ENCODE data around the gene FCGR3A. TPM values are rescaled to one million over a fixed set of nuclear protein-coding genes. Genes with fewer than 3 reads are reported as not detected.

The FCGR3A gene
- total RNA-seq, 1 donor, result under 0.01 TPM

GRCh38 chr1:161497961-161498360, 51.7 kb downstream of the FCGR3A start:
- no peak overlapping the region for H2AFZ ChIP-seq (ENCODE audit: low read length)
- no peak overlapping the region for H3K4me3 ChIP-seq (ENCODE audit: insufficient read depth, low read length)
- H4K20me1 ChIP-seq (ENCODE audit: insufficient read depth, low read length), result no peaks in the 10 kb centered on the region
- no peaks in the 10 kb centered on the region for H3K36me3 ChIP-seq (ENCODE audit: insufficient read depth, low read length)
- peaks cover 41% of the 10 kb centered on the region for H3K27me3 ChIP-seq (ENCODE audit: insufficient read depth, low read length)
- H3K9me3 ChIP-seq (ENCODE audit: low read depth, low read length), result no peaks in the 10 kb centered on the region
- no peak overlapping the region for H3K4me2 ChIP-seq (ENCODE audit: insufficient read depth, low read length)
- H3K79me2 ChIP-seq (ENCODE audit: insufficient read depth, low read length), result no peaks in the 10 kb centered on the region
- TF ChIP-seq, protein P1, sequence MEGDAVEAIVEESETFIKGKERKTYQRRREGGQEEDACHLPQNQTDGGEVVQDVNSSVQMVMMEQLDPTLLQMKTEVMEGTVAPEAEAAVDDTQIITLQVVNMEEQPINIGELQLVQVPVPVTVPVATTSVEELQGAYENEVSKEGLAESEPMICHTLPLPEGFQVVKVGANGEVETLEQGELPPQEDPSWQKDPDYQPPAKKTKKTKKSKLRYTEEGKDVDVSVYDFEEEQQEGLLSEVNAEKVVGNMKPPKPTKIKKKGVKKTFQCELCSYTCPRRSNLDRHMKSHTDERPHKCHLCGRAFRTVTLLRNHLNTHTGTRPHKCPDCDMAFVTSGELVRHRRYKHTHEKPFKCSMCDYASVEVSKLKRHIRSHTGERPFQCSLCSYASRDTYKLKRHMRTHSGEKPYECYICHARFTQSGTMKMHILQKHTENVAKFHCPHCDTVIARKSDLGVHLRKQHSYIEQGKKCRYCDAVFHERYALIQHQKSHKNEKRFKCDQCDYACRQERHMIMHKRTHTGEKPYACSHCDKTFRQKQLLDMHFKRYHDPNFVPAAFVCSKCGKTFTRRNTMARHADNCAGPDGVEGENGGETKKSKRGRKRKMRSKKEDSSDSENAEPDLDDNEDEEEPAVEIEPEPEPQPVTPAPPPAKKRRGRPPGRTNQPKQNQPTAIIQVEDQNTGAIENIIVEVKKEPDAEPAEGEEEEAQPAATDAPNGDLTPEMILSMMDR (IDR thresholded peaks at IDR 0.05; ENCODE audit: extremely low read depth, low read depth, low read length), result no peak
- no peaks in the 10 kb centered on the region for H3K4me1 ChIP-seq (ENCODE audit: insufficient read depth, low read length)
- no peak overlapping the region for H3K27ac ChIP-seq (ENCODE audit: low read depth, low read length)
- no peak for DNase-seq (ENCODE audit: insufficient read length, low spot score, missing footprints)

DNA sequence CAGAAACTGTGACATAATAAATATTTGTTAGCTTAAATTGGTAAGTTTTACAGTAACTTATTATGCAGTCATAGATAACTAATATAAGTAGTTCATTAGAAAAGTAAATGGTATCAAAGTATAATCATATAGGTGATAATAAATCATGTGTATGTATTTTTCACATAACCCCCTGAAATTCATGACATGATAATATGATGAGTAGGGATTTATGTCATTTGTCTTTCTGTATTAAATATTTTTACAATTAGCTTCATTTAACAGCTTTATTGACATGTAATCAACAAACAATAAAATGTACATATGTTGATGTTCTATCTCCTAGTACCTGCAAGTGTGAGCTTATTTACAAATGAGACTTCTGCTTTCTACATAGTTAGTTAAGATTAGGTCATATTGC, 54.1 kb downstream of the FCGR3A start:
- Histone ChIP-seq H3K4me3 (ENCODE audit: insufficient read depth, low read length) (no peak overlapping the region), H3K4me2 (ENCODE audit: insufficient read depth, low read length) (no peak overlapping the region), H3K27me3 (ENCODE audit: insufficient read depth, low read length) (peaks cover 58% of the 10 kb centered on the region), H3K79me2 (ENCODE audit: insufficient read depth, low read length) (no peaks in the 10 kb centered on the region), H3K4me1 (ENCODE audit: insufficient read depth, low read length) (no peaks in the 10 kb centered on the region), H2AFZ (ENCODE audit: low read length) (no peak overlapping the region), H4K20me1 (ENCODE audit: insufficient read depth, low read length) (no peaks in the 10 kb centered on the region), H3K9me3 (ENCODE audit: low read depth, low read length) (no peaks in the 10 kb centered on the region), H3K36me3 (ENCODE audit: insufficient read depth, low read length) (no peaks in the 10 kb centered on the region), H3K27ac (ENCODE audit: low read depth, low read length) (no peak overlapping the region)
- no peak for DNase-seq (ENCODE audit: insufficient read length, low spot score, missing footprints)
- TF ChIP-seq, protein P1 (IDR thresholded peaks at IDR 0.05; ENCODE audit: extremely low read depth, low read depth, low read length), result no peak

DNA sequence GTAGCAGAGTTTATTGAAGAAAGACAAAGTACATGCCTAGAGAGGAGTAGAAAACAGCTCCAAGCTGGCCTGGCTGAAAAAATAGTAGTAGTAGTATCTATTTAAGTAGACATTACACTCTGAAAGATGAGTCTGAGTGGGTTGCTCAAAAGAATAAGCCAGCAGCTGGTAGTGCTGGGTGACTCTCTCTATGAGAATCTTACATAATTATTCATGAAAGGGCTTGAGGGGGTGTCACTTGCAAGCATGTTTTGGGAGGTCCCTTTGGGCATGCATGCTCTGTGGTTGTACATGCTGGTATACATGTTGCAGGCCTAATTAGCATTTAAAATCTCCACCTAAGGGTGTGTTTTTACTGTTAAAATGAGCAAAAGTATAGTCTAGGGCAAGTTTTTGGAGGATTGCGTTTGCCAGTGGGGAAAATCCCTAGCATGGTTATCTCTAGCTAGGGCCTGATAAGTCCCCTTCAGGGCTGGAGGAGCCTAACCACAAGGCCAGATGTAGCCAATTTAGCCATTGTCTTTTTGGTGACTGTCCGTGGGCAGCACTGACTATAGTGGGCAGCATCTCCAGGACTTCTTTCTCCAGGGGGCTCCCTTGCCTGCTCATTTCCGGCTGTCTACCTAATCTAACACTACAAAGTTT, 55.4 kb downstream of the FCGR3A start:
- Histone ChIP-seq H3K27ac (ENCODE audit: low read depth, low read length) (no peak overlapping the region), H3K36me3 (ENCODE audit: insufficient read depth, low read length) (no peaks in the 10 kb centered on the region), H3K9me3 (ENCODE audit: low read depth, low read length) (no peaks in the 10 kb centered on the region), H2AFZ (ENCODE audit: low read length) (no peak overlapping the region), H3K79me2 (ENCODE audit: insufficient read depth, low read length) (no peaks in the 10 kb centered on the region), H3K4me3 (ENCODE audit: insufficient read depth, low read length) (no peak overlapping the region), H3K4me2 (ENCODE audit: insufficient read depth, low read length) (no peak overlapping the region), H3K4me1 (ENCODE audit: insufficient read depth, low read length) (no peaks in the 10 kb centered on the region), H4K20me1 (ENCODE audit: insufficient read depth, low read length) (no peaks in the 10 kb centered on the region), H3K27me3 (ENCODE audit: insufficient read depth, low read length) (peaks cover 66% of the 10 kb centered on the region)
- no peak for DNase-seq (ENCODE audit: insufficient read length, low spot score, missing footprints)
- TF ChIP-seq, protein P1 (IDR thresholded peaks at IDR 0.05; ENCODE audit: extremely low read depth, low read depth, low read length), result no peak

DNA sequence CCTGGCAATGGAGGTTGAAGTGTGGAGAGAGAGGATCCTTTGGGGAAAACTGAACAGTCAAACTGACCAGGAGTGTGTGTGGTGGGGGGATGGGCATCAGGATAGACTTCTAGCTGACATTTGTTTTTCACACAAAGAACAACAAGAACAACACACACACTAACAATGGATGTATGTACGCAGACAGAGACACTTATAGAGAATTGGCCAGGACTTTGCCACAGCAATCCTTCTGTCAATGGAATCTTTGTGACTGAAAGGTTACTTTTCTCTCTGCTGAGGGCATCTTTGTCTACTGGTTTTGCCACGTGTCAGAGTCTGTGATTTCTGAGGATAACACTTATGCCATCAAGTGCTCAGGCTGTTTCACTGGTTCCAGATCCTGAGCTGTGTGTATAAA, 56.8 kb downstream of the FCGR3A start:
- no peak overlapping the region for H3K27ac ChIP-seq (ENCODE audit: low read depth, low read length)
- no peak for DNase-seq (ENCODE audit: insufficient read length, low spot score, missing footprints)

More for the DNA sequence above, 56.8 kb downstream of the FCGR3A start:
- no peaks in the 10 kb centered on the region for H4K20me1 ChIP-seq (ENCODE audit: insufficient read depth, low read length)
- H3K4me1 ChIP-seq (ENCODE audit: insufficient read depth, low read length), result no peaks in the 10 kb centered on the region
- no peaks in the 10 kb centered on the region for H3K9me3 ChIP-seq (ENCODE audit: low read depth, low read length)
- H3K36me3 ChIP-seq (ENCODE audit: insufficient read depth, low read length), result no peaks in the 10 kb centered on the region
- no peaks in the 10 kb centered on the region for H3K79me2 ChIP-seq (ENCODE audit: insufficient read depth, low read length)
- peaks cover 68% of the 10 kb centered on the region for H3K27me3 ChIP-seq (ENCODE audit: insufficient read depth, low read length)
- H3K4me3 ChIP-seq (ENCODE audit: insufficient read depth, low read length), result no peak overlapping the region
- no peak overlapping the region for H3K4me2 ChIP-seq (ENCODE audit: insufficient read depth, low read length)
- no peak overlapping the region for H2AFZ ChIP-seq (ENCODE audit: low read length)
- TF ChIP-seq, protein P1 (IDR thresholded peaks at IDR 0.05; ENCODE audit: extremely low read depth, low read depth, low read length), result no peak

Other genes with a start within 250 kb of the FCGR3A start
- gene MPZ, start 239.8 kb downstream of the FCGR3A start, total RNA-seq, result 0.88 and 2.2 TPM in 2 replicates
- 20.3 and 26.5 TPM in 2 replicates for gene SDHC, start 235.4 kb downstream of the FCGR3A start, total RNA-seq
- not detected in 2 replicates for gene CFAP126, start 181.9 kb downstream of the FCGR3A start, total RNA-seq
- gene FCGR2A, start 44.4 kb downstream of the FCGR3A start, total RNA-seq, result 0.59 and 1.4 TPM in 2 replicates
- 0.36 and 0.88 TPM in 2 replicates for gene HSPA6, start 25.3 kb downstream of the FCGR3A start, total RNA-seq
- not detected in 2 replicates for gene FCGR3B, start 81.4 kb upstream of the FCGR3A start, total RNA-seq
- 0.36 TPM in 1 of 2 replicates, not detected in the other for gene FCGR2B, start 113.3 kb upstream of the FCGR3A start, total RNA-seq
- gene FCRLA, start 157.4 kb upstream of the FCGR3A start, total RNA-seq, result 0.88 and 1.4 TPM in 2 replicates
- gene FCRLB, start 171.7 kb upstream of the FCGR3A start, total RNA-seq, result 1.8 TPM in 2 replicates
- 20.6 and 32.1 TPM in 2 replicates for gene DUSP12, start 200.0 kb upstream of the FCGR3A start, total RNA-seq
- 28.6 and 30.1 TPM in 2 replicates for gene ATF6, start 216.5 kb upstream of the FCGR3A start, total RNA-seq

Data from osteoblast (primary cell).